GM12874 (cell line): ENCODE measurements around the gene CXCL5.

Experiments used
- CTCF ChIP-seq: IDR thresholded peaks from 2 replicates; pipeline ENCODE4 v1.5.1; 2011; ENCODE audit warnings: low read depth, mild to moderate bottlenecking, control low read depth, low read length, moderate library complexity; ENCODE audit not compliant: insufficient read depth

CXCL5 gene

GRCh38 chr4:73998040-73999011 lies at the start of gene CXCL5:
CXCL5 (minus strand) TSS chr4:73998677; CDS start chr4:73998581, 96 bp downstream.
- TF ChIP-seq CTCF: no peak

GRCh38 chr4:74047152-74047551 lies 48.7 kb upstream of the CXCL5 start:
- TF ChIP-seq CTCF: no peak

GRCh38 chr4:74045772-74046171 lies 47.3 kb upstream of the CXCL5 start:
- TF ChIP-seq CTCF: no peak

GRCh38 chr4:74045247-74045646 lies 46.8 kb upstream of the CXCL5 start:
- TF ChIP-seq CTCF: no peak

- no peak for TF ChIP-seq CTCF
These were observed 46.2 kb upstream of the CXCL5 start for GRCh38 chr4:74044677-74045076.

- no peak for TF ChIP-seq CTCF
These were observed 44.2 kb upstream of the CXCL5 start for GRCh38 chr4:74042681-74043080.

GRCh38 chr4:74041418-74041817 lies 42.9 kb upstream of the CXCL5 start:
- no peak for TF ChIP-seq CTCF
